MM.1S (cell line): Measurements from ENCODE around the gene MTCH2.
"Not testable (repeated sequence)": the region's sequence is repeated elsewhere in the genome, so short reads cannot be mapped to it uniquely, and the experiment has no call there.

ENCODE experiments used
- DNase-seq: peaks from one replicate; pipeline ENCODE4 v3.0.0-alpha.2; 2015
- H2AFZ ChIP-seq: fragments of 300-600 bp; sonication (generic); 2 replicates; pipeline ENCODE4 v1.6.0; 2016; ENCODE audit warnings: antibody characterized with exemption, low read length
- H3F3A ChIP-seq: fragments of 300-600 bp; sonication (generic); 2 replicates; pipeline ENCODE4 v1.6.1; 2016; ENCODE audit warnings: mild to moderate bottlenecking, antibody characterized with exemption, low read length, moderate library complexity, mixed read lengths; ENCODE audit not compliant: insufficient read depth
- H3K27ac ChIP-seq: fragments of 300-600 bp; sonication (generic); 2 replicates; pipeline ENCODE4 v1.5.1; 2016; ENCODE audit warnings: mild to moderate bottlenecking, low read length
- H3K27me3 ChIP-seq: fragments of 300-600 bp; sonication (generic); replicated peaks from 2 replicates; pipeline ENCODE4 v1.6.0; 2016; ENCODE audit warnings: low read length; ENCODE audit not compliant: insufficient read depth
- H3K36me3 ChIP-seq: fragments of 300-600 bp; sonication (generic); replicated peaks from 2 replicates; pipeline ENCODE4 v1.6.1; 2016; ENCODE audit warnings: mild to moderate bottlenecking, low read length, mixed read lengths; ENCODE audit not compliant: insufficient read depth
- H3K4me1 ChIP-seq: fragments of 300-600 bp; sonication (generic); 2 replicates; pipeline ENCODE4 v1.6.1; 2016; ENCODE audit warnings: low read length, mixed read lengths
- H3K4me2 ChIP-seq: fragments of 300-600 bp; sonication (generic); 2 replicates; pipeline ENCODE4 v1.6.0; 2016; ENCODE audit warnings: low read depth, low read length
- H3K4me3 ChIP-seq: fragments of 300-600 bp; sonication (generic); 2 replicates; pipeline ENCODE4 v1.5.1; 2016; ENCODE audit warnings: low read length, mixed read lengths
- H3K79me2 ChIP-seq: fragments of 300-600 bp; sonication (generic); 2 replicates; pipeline ENCODE4 v1.6.1; 2016; ENCODE audit warnings: mixed run types, low read length, mixed read lengths
- H3K9ac ChIP-seq: fragments of 300-600 bp; sonication (generic); 2 replicates; pipeline ENCODE4 v1.6.1; 2016; ENCODE audit warnings: low read length, mixed read lengths
- H3K9me2 ChIP-seq: fragments of 300-600 bp; sonication (generic); replicated peaks from 2 replicates; pipeline ENCODE4 v1.6.1; 2016; ENCODE audit warnings: mild to moderate bottlenecking, low read length, mixed read lengths; ENCODE audit not compliant: insufficient read depth
- H3K9me3 ChIP-seq: fragments of 300-600 bp; sonication (generic); replicated peaks from 2 replicates; pipeline ENCODE4 v1.6.1; 2016; ENCODE audit warnings: mild to moderate bottlenecking, low read length, mixed read lengths; ENCODE audit not compliant: insufficient read depth
- H4K20me1 ChIP-seq: fragments of 300-600 bp; sonication (generic); 2 replicates; pipeline ENCODE4 v1.6.1; 2016; ENCODE audit warnings: mild to moderate bottlenecking, low read length, moderate library complexity, mixed read lengths; ENCODE audit not compliant: insufficient read depth
- EZH2 ChIP-seq: fragments of 300-600 bp; sonication (generic); optimal IDR thresholded peaks from 2 replicates; pipeline ENCODE3; 2017; ENCODE audit warnings: low read depth, mild to moderate bottlenecking, antibody characterized with exemption, low read length, mixed read lengths
- EZH2phosphoT487 ChIP-seq: fragments of 300-600 bp; sonication (generic); IDR thresholded peaks from 2 replicates; pipeline ENCODE4 v1.6.1; 2018; ENCODE audit warnings: antibody characterized with exemption, low read length
- TF ChIP-seq, protein P1 (sequence below): fragments of 300-600 bp; sonication (generic); IDR thresholded peaks from 2 replicates; pipeline ENCODE4 v1.5.1; 2016; ENCODE audit warnings: antibody characterized with exemption, low read length, mixed read lengths

The MTCH2 gene

GRCh38 chr11:47688111-47688510, 45.8 kb upstream of the MTCH2 start:
- no peaks in the 10 kb centered on the region for H3K79me2 ChIP-seq
- H3K4me3 ChIP-seq: no peak overlapping the region
- no peaks in the 10 kb centered on the region for H3K4me1 ChIP-seq
- no peak overlapping the region for H3K27ac ChIP-seq
- H2AFZ ChIP-seq: no peak overlapping the region
- H4K20me1 ChIP-seq: no peaks in the 10 kb centered on the region
- no peaks in the 10 kb centered on the region for H3K9me2 ChIP-seq
- H3K9ac ChIP-seq: no peak overlapping the region
- no peaks in the 10 kb centered on the region for H3K36me3 ChIP-seq
- H3K4me2 ChIP-seq: no peak overlapping the region
- H3F3A ChIP-seq: no peaks in the 10 kb centered on the region
- DNase-seq: no peak
- no peaks in the 10 kb centered on the region for H3K9me3 ChIP-seq
- TF ChIP-seq EZH2phosphoT487 (no peak), EZH2 (no peak)
- TF ChIP-seq, protein P1, sequence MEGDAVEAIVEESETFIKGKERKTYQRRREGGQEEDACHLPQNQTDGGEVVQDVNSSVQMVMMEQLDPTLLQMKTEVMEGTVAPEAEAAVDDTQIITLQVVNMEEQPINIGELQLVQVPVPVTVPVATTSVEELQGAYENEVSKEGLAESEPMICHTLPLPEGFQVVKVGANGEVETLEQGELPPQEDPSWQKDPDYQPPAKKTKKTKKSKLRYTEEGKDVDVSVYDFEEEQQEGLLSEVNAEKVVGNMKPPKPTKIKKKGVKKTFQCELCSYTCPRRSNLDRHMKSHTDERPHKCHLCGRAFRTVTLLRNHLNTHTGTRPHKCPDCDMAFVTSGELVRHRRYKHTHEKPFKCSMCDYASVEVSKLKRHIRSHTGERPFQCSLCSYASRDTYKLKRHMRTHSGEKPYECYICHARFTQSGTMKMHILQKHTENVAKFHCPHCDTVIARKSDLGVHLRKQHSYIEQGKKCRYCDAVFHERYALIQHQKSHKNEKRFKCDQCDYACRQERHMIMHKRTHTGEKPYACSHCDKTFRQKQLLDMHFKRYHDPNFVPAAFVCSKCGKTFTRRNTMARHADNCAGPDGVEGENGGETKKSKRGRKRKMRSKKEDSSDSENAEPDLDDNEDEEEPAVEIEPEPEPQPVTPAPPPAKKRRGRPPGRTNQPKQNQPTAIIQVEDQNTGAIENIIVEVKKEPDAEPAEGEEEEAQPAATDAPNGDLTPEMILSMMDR: no peak
- no peaks in the 10 kb centered on the region for H3K27me3 ChIP-seq

DNA sequence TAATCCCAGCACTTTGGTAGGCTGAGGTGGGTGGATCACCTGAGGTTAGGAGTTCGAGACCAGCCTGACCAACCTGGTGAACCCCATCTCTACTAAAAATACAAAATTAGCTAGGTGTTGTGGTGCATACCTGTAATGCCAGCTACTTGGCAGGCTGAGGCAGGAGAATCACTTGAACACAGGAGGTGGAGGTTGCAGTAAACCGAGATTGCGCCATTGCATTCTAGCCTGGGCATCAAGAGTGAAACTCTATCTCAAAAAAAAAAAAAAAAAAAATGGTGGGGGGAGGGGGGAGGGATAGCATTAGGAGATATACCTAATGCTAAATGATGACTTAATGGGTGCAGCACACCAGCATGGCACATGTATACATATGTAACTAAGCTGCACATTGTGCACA, 44.3 kb upstream of the MTCH2 start:
- not testable (repeated sequence) for H3K9ac ChIP-seq, H3K27me3 ChIP-seq, DNase-seq, H3K4me2 ChIP-seq, H3F3A ChIP-seq, H3K79me2 ChIP-seq, H2AFZ ChIP-seq, H3K9me2 ChIP-seq, H4K20me1 ChIP-seq, H3K4me3 ChIP-seq, H3K27ac ChIP-seq, H3K36me3 ChIP-seq, H3K9me3 ChIP-seq, H3K4me1 ChIP-seq

- no peaks in the 10 kb centered on the region for H4K20me1 ChIP-seq
- no peaks in the 10 kb centered on the region for H3K27me3 ChIP-seq
- H3K27ac ChIP-seq: no peak overlapping the region
- H3K4me3 ChIP-seq: no peak overlapping the region
- H3K9me3 ChIP-seq: no peaks in the 10 kb centered on the region
- H3K9me2 ChIP-seq: no peaks in the 10 kb centered on the region
- H3K36me3 ChIP-seq: no peaks in the 10 kb centered on the region
- H3K4me2 ChIP-seq: no peak overlapping the region
- no peak overlapping the region for H2AFZ ChIP-seq
- H3K79me2 ChIP-seq: no peaks in the 10 kb centered on the region
- DNase-seq: no peak
- TF ChIP-seq EZH2 (no peak), EZH2phosphoT487 (no peak)
- TF ChIP-seq, protein P1: no peak
- H3F3A ChIP-seq: no peaks in the 10 kb centered on the region
- H3K4me1 ChIP-seq: no peaks in the 10 kb centered on the region
- no peak overlapping the region for H3K9ac ChIP-seq
These were observed 43.8 kb upstream of the MTCH2 start for GRCh38 chr11:47686151-47686550.

- H4K20me1 ChIP-seq: no peaks in the 10 kb centered on the region
- no peaks in the 10 kb centered on the region for H3K4me1 ChIP-seq
- H3K27ac ChIP-seq: no peak overlapping the region
- H3K4me3 ChIP-seq: no peak overlapping the region
- no peak overlapping the region for H2AFZ ChIP-seq
- no peaks in the 10 kb centered on the region for H3K79me2 ChIP-seq
- no peaks in the 10 kb centered on the region for H3F3A ChIP-seq
- H3K36me3 ChIP-seq: no peaks in the 10 kb centered on the region
- DNase-seq: no peak
- H3K4me2 ChIP-seq: no peak overlapping the region
- TF ChIP-seq EZH2: no peak
- TF ChIP-seq, protein P1: no peak
- TF ChIP-seq EZH2phosphoT487: no peak
- H3K27me3 ChIP-seq: no peaks in the 10 kb centered on the region
- H3K9me2 ChIP-seq: no peaks in the 10 kb centered on the region
- H3K9me3 ChIP-seq: no peaks in the 10 kb centered on the region
- no peak overlapping the region for H3K9ac ChIP-seq
These were observed 33.5 kb upstream of the MTCH2 start for GRCh38 chr11:47675851-47676250.
